ENCODE measurements around the gene STK4. TPM values are rescaled to one million over a fixed set of nuclear protein-coding genes. Genes with fewer than 3 reads are reported as not detected.
A peak's percentile ranks its signal among the peaks of the same experiment; 100 is the strongest.

The STK4 gene
- total and polyA plus RNA-seq, 7 donors: 2.4 to 8.6 (median 5.6) TPM

- WGBS, 3 donors: 81 to 93% (median 90%) methylated on average over 1 of the region's 1 CpG
- Histone ChIP-seq H3K4me1 (peaks cover 12% of the 10 kb centered on the region), H3K9me3 (no peaks in the 10 kb centered on the region), H3K27ac (no peak overlapping the region), H3K36me3 (ENCODE audit: insufficient read depth in 1 of 2, low read depth in 1 of 2) (no peaks in the 10 kb centered on the region), H3K27me3 (ENCODE audit: insufficient read depth in 3 of 3, low read length in 2 of 3) (no peaks in the 10 kb centered on the region), H3K4me3 (no peak overlapping the region)
- DNase-seq (no peak), ATAC-seq (no peak)
- intact Hi-C loops (cut with DNase I): no loop called here
- TF ChIP-seq CTCF (IDR thresholded peaks at IDR 0.05): no peak
These were observed 73.1 kb downstream of the STK4 start for GRCh38 chr20:45039475-45039820.

GRCh38 chr20:45041464-45042337 lies 75.4 kb downstream of the STK4 start:
- no peak overlapping the region for H3K4me3 ChIP-seq
- TF ChIP-seq CTCF (IDR thresholded peaks at IDR 0.05): no peak
- H3K4me1 ChIP-seq: peaks cover 11% of the 10 kb centered on the region
- intact Hi-C loops (cut with DNase I): loop anchor here (2.0 to 10.0 kb wide), 3 partner anchors 56 to 253 kb away; no protein-coding TSS in a partner anchor
- H3K9me3 ChIP-seq: no peaks in the 10 kb centered on the region
- no peaks in the 10 kb centered on the region for H3K27me3 ChIP-seq (ENCODE audit: insufficient read depth in 3 of 3, low read length in 2 of 3)
- 62 to 71% (median 65%) methylated on average over 5 of the region's 5 CpGs for WGBS, 3 donors
- no peaks in the 10 kb centered on the region for H3K36me3 ChIP-seq (ENCODE audit: insufficient read depth in 1 of 2, low read depth in 1 of 2)
- H3K27ac ChIP-seq: no peak overlapping the region
- DNase-seq: no peak
- ATAC-seq: no peak

GRCh38 chr20:45042978-45043377 lies 76.7 kb downstream of the STK4 start:
- TF ChIP-seq CTCF (IDR thresholded peaks at IDR 0.05): no peak
- intact Hi-C loops (cut with DNase I): loop anchor here (2.0 to 10.0 kb wide), 3 partner anchors 54 to 252 kb away; no protein-coding TSS in a partner anchor
- 99 to 100% (median 100%) methylated on average over 1 of the region's 1 CpG for WGBS, 3 donors
- H3K4me3 ChIP-seq: no peak overlapping the region
- H3K36me3 ChIP-seq (ENCODE audit: insufficient read depth in 1 of 2, low read depth in 1 of 2): no peaks in the 10 kb centered on the region
- ATAC-seq: no peak
- no peak overlapping the region for H3K27ac ChIP-seq
- no peaks in the 10 kb centered on the region for H3K9me3 ChIP-seq
- H3K27me3 ChIP-seq (ENCODE audit: insufficient read depth in 3 of 3, low read length in 2 of 3): no peaks in the 10 kb centered on the region
- no peak for DNase-seq
- no peaks in the 10 kb centered on the region for H3K4me1 ChIP-seq

GRCh38 chr20:45044084-45044573 lies 77.8 kb downstream of the STK4 start:
- WGBS, 3 donors: 40 to 42% (median 42%) methylated on average over 5 of the region's 5 CpGs
- no peak overlapping the region for H3K27ac ChIP-seq
- peak; percentile 82 for TF ChIP-seq CTCF (IDR thresholded peaks at IDR 0.05)
- H3K4me1 ChIP-seq: no peaks in the 10 kb centered on the region
- no peak for DNase-seq
- no peaks in the 10 kb centered on the region for H3K9me3 ChIP-seq
- intact Hi-C loops (cut with DNase I): loop anchor here (2.0 to 10.0 kb wide), 3 partner anchors 51 to 251 kb away; no protein-coding TSS in a partner anchor
- no peaks in the 10 kb centered on the region for H3K36me3 ChIP-seq (ENCODE audit: insufficient read depth in 1 of 2, low read depth in 1 of 2)
- ATAC-seq: peak; percentile 63 to 84 (median 71)
- no peak overlapping the region for H3K4me3 ChIP-seq
- H3K27me3 ChIP-seq (ENCODE audit: insufficient read depth in 3 of 3, low read length in 2 of 3): no peaks in the 10 kb centered on the region
